HCT116 (cell line): Measurements from ENCODE around the gene SYTL5. TPM values are rescaled to one million over a fixed set of nuclear protein-coding genes. Genes with fewer than 3 reads are reported as not detected.
"Not testable (repeated sequence)": the region's sequence is repeated elsewhere in the genome, so short reads cannot be mapped to it uniquely, and the experiment has no call there.

ENCODE experiments used
- ATAC-seq: fragments of 200-7000 bp; cut with Tn5 transposase; 2 replicates; pipeline ENCODE4 v1.9.1; 2020; ENCODE audit warnings: mild to moderate bottlenecking, moderate library complexity
- BruUV-seq: library from RNA; stranded (reverse); fragments of 400-500 nt; replicated peaks from 2 replicates; lab custom pipeline; 2021; lab: Mats Ljungman, UMichigan
- CTCF ChIA-PET: fragments of 300-600 bp; sonication (Branson Sonifier 250); formaldehyde crosslinking; loops from one replicate; lab custom pipeline; 2021; ENCODE audit warnings: antibody characterized with exemption; lab: Charles Lee
- POLR2A ChIA-PET: fragments of 300-600, 350-600 bp; sonication (Branson Sonifier 250); formaldehyde crosslinking; loops from one replicate; lab custom pipeline; 2021; ENCODE audit warnings: antibody characterized with exemption; lab: Charles Lee
- RAD21 ChIA-PET, 2 experiments: fragments of 300-600 bp; sonication (Branson Sonifier 250); formaldehyde crosslinking; loops; one replicate each; lab custom pipeline; 2023; ENCODE audit warnings: low total read pairs in 2 of 2; ENCODE audit not compliant: uncharacterized antibody in 2 of 2, unreplicated experiment in 2 of 2, low non-redundant PET in 1 of 2; lab: Charles Lee
- DNase-seq: peaks from one replicate; pipeline ENCODE4 v3.0.0-alpha.2; 2010; ENCODE audit warnings: low read depth, low spot score
- H2AFZ ChIP-seq: fragments of 200-600 bp; shearing (Covaris generic), sonication (generic); 2 replicates; pipeline ENCODE4 v1.6.1; 2017; ENCODE audit warnings: low read depth, mixed run types, mixed read lengths, antibody characterized with exemption, low read length; ENCODE audit not compliant: poor library complexity, severe bottlenecking
- H3K27ac ChIP-seq: 2 replicates; pipeline ENCODE4 v1.5.1; 2012; ENCODE audit warnings: low read depth, low read length
- H3K27me3 ChIP-seq: fragments of 200-600 bp; sonication (generic); 2 replicates; pipeline ENCODE4 v1.6.1; 2016; ENCODE audit warnings: mixed run types, low read length, mixed read lengths; ENCODE audit not compliant: insufficient read depth
- H3K36me3 ChIP-seq, 2 experiments: fragments of 200-500 bp in 1 of 2; fragments of 200-600 bp in 1 of 2; sonication (Bioruptor generic) in 1 of 2; sonication (generic) in 1 of 2; 2 replicates each; pipeline versions ENCODE4 v1.5.1 to v1.6.1; 2014 to 2016; ENCODE audit warnings: low read length in 2 of 2, inconsistent platforms in 1 of 2, mixed read lengths in 1 of 2, mixed run types in 1 of 2; ENCODE audit not compliant: insufficient read depth in 2 of 2, control insufficient read depth in 1 of 2
- H3K4me1 ChIP-seq, 2 experiments: fragments of 200-600 bp in 1 of 2; sonication (generic) in 1 of 2; 2 replicates each; pipeline versions ENCODE4 v1.5.1 to v1.6.1; 2012 to 2017; ENCODE audit warnings: low read length in 2 of 2, inconsistent platforms in 1 of 2, mild to moderate bottlenecking in 1 of 2, mixed read lengths in 1 of 2, mixed run types in 1 of 2, moderate library complexity in 1 of 2; ENCODE audit not compliant: insufficient read depth in 2 of 2, control insufficient read depth in 1 of 2
- H3K4me2 ChIP-seq: fragments of 200-600 bp; sonication (generic); 2 replicates; pipeline ENCODE4 v1.6.1; 2017; ENCODE audit warnings: mixed run types, low read length, mixed read lengths
- H3K4me3 ChIP-seq, 2 experiments: fragments of 200-600 bp in 1 of 2; sonication (generic) in 1 of 2; replicated peaks in 1 of 2; 2 replicates each; pipeline ENCODE4 v1.5.1; 2011 to 2016; ENCODE audit warnings: low read length in 2 of 2, control low read depth in 1 of 2, low read depth in 1 of 2, mild to moderate bottlenecking in 1 of 2, mixed read lengths in 1 of 2, mixed run types in 1 of 2
- H3K79me2 ChIP-seq: fragments of 200-600 bp; sonication (generic); 2 replicates; pipeline ENCODE4 v1.6.1; 2017; ENCODE audit warnings: mild to moderate bottlenecking, mixed run types, low read length, moderate library complexity, mixed read lengths; ENCODE audit not compliant: insufficient read depth
- H3K9ac ChIP-seq: fragments of 200-600 bp; sonication (generic); 2 replicates; pipeline ENCODE4 v1.6.1; 2016; ENCODE audit warnings: low read length, mixed read lengths
- H3K9me2 ChIP-seq: fragments of 200-600 bp; sonication (generic), shearing (Covaris generic); 2 replicates; pipeline ENCODE4 v1.6.1; 2017; ENCODE audit warnings: mixed run types, mild to moderate bottlenecking, moderate library complexity; ENCODE audit not compliant: insufficient read depth
- H3K9me3 ChIP-seq, 2 experiments: fragments of 200-500 bp in 1 of 2; fragments of 200-600 bp in 1 of 2; sonication (Bioruptor generic) in 1 of 2; sonication (generic) in 1 of 2; 2 replicates each; pipeline ENCODE4 v1.6.1; 2014 to 2017; ENCODE audit warnings: low read length in 2 of 2, mixed read lengths in 2 of 2, inconsistent platforms in 1 of 2, low read depth in 1 of 2, mild to moderate bottlenecking in 1 of 2, mixed run types in 1 of 2, moderate library complexity in 1 of 2; ENCODE audit not compliant: control insufficient read depth in 1 of 2, insufficient read depth in 1 of 2
- H4K20me1 ChIP-seq: fragments of 200-600 bp; sonication (generic), shearing (Covaris generic); 2 replicates; pipeline ENCODE4 v1.6.1; 2017; ENCODE audit warnings: mixed run types, mild to moderate bottlenecking, moderate library complexity; ENCODE audit not compliant: insufficient read depth
- CBX3 ChIP-seq: IDR thresholded peaks from 2 replicates; pipeline ENCODE4 v1.6.1; 2012; ENCODE audit warnings: low read depth
- CTCF ChIP-seq, 3 experiments: fragments of 200-600 bp in 1 of 3; sonication (generic) in 1 of 3; IDR thresholded peaks in 2 of 3; conservative IDR thresholded peaks in 1 of 3; 2 replicates each; pipeline ENCODE4 v1.5.1; 2012 to 2017; ENCODE audit warnings: low read depth in 2 of 3, low read length in 2 of 3, antibody characterized with exemption in 1 of 3, borderline replicate concordance in 1 of 3, control low read depth in 1 of 3, mild to moderate bottlenecking in 1 of 3, mixed read lengths in 1 of 3, mixed run types in 1 of 3, moderate library complexity in 1 of 3; ENCODE audit not compliant: insufficient read depth in 1 of 3
- EGR1 ChIP-seq: IDR thresholded peaks from 2 replicates; pipeline ENCODE4 v1.6.1; 2012; ENCODE audit warnings: low read depth
- POLR2A ChIP-seq: IDR thresholded peaks from 2 replicates; pipeline ENCODE4 v1.7.0; 2011; ENCODE audit warnings: borderline replicate concordance; ENCODE audit not compliant: insufficient read depth, insufficient read length; ENCODE audit errors: extremely low read depth
- REST ChIP-seq: IDR thresholded peaks from 2 replicates; pipeline ENCODE4 v1.6.1; 2012; ENCODE audit warnings: low read depth
- SIN3A ChIP-seq: IDR thresholded peaks from 2 replicates; pipeline ENCODE4 v1.6.1; 2012; ENCODE audit warnings: low read depth
- SP1 ChIP-seq: IDR thresholded peaks from 2 replicates; pipeline ENCODE4 v1.6.1; 2012; ENCODE audit warnings: low read depth
- YY1 ChIP-seq: IDR thresholded peaks from 2 replicates; pipeline ENCODE4 v1.6.1; 2011; ENCODE audit warnings: low read length, low read depth, moderate library complexity, mild to moderate bottlenecking; ENCODE audit not compliant: insufficient replicate concordance; ENCODE audit errors: extremely low read depth
- ZFX ChIP-seq: fragments of 450-650 bp; IDR thresholded peaks from 2 replicates; pipeline ENCODE4 v1.6.1; 2017
- intact Hi-C: fragments of 100-400 bp; cut with micrococcal nuclease; formaldehyde crosslinking; loops from 2 replicates; pipeline ENCODE4 v1.10.0; 2022
- total RNA-seq: library from RNA; stranded (reverse); gene quantifications from one replicate; pipeline ENCODE4 v1.2.1, GENCODE V29; 2021; ENCODE audit not compliant: unreplicated experiment

The SYTL5 gene
- total RNA-seq, 1 experiment from 2014 or later, result 0.20 TPM

GRCh38 chrX:37989304-37989703, 17.0 kb upstream of the SYTL5 start:
- ChIA-PET RAD21 (no interaction called here), CTCF (no interaction called here), POLR2A (no interaction called here)
- DNase-seq (no peak), ATAC-seq (no peak)
- H4K20me1 ChIP-seq, result no peaks in the 10 kb centered on the region
- H3K27ac ChIP-seq, result no peak overlapping the region
- no peaks in the 10 kb centered on the region for H3K36me3 ChIP-seq
- no peak overlapping the region for H2AFZ ChIP-seq
- H3K9me2 ChIP-seq, result no peaks in the 10 kb centered on the region
- no peaks in the 10 kb centered on the region for H3K9me3 ChIP-seq
- no peaks in the 10 kb centered on the region for H3K4me1 ChIP-seq
- H3K4me3 ChIP-seq, result no peak overlapping the region
- H3K9ac ChIP-seq, result no peak overlapping the region
- intact Hi-C loops, result no loop called here
- no peak overlapping the region for H3K4me2 ChIP-seq
- no peaks in the 10 kb centered on the region for H3K27me3 ChIP-seq
- TF ChIP-seq CTCF (IDR thresholded peaks at IDR 0.05 in 2 of 3, conservative IDR thresholded peaks at IDR 0.05 in 1 of 3; ENCODE audit: borderline replicate concordance in 1 of 3, insufficient read depth in 1 of 3, low read depth in 2 of 3, low read length in 2 of 3), result no peak
- TF ChIP-seq REST, result no peak
- TF ChIP-seq EGR1, result no peak
- TF ChIP-seq ZFX, result no peak
- TF ChIP-seq POLR2A, result no peak
- no peak for TF ChIP-seq YY1
- TF ChIP-seq CBX3, result no peak
- no peak for TF ChIP-seq SIN3A
- no peak for TF ChIP-seq SP1
- H3K79me2 ChIP-seq, result no peaks in the 10 kb centered on the region
- BruUV-seq, result no TSS peak

GRCh38 chrX:37991303-37991702, 15.1 kb upstream of the SYTL5 start:
- H3K4me2 ChIP-seq, H3K4me1 ChIP-seq, RAD21 ChIA-PET, ATAC-seq, H2AFZ ChIP-seq, BruUV-seq, H3K9me3 ChIP-seq, DNase-seq, H3K36me3 ChIP-seq, POLR2A ChIA-PET, H4K20me1 ChIP-seq, H3K9ac ChIP-seq, H3K79me2 ChIP-seq, H3K9me2 ChIP-seq, intact Hi-C loops, H3K27me3 ChIP-seq, H3K27ac ChIP-seq, CTCF ChIA-PET, H3K4me3 ChIP-seq: not testable (repeated sequence)
